ENCODE results near the gene ABCC8. TPM values are rescaled to one million over a fixed set of nuclear protein-coding genes. Genes with fewer than 3 reads are reported as not detected.
"Not testable (repeated sequence)": the region's sequence is repeated elsewhere in the genome, so short reads cannot be mapped to it uniquely, and the experiment has no call there.

ABCC8 gene
- total RNA-seq, 1 experiment from 2014 or later = 0.55 TPM

- no peak for DNase-seq
- H3K4me3 ChIP-seq (ENCODE audit: insufficient read depth, low read depth, low read length) = no peak overlapping the region
- peaks cover 13% of the 10 kb centered on the region for H3K27me3 ChIP-seq (ENCODE audit: control insufficient read depth, insufficient read depth, low read length)
- H3K36me3 ChIP-seq (replicated peaks; ENCODE audit: control insufficient read depth, insufficient read depth, low read length) = no peaks in the 10 kb centered on the region
These were observed 32.5 kb downstream of the ABCC8 start for GRCh38 chr11:17443926-17444690.

DNA sequence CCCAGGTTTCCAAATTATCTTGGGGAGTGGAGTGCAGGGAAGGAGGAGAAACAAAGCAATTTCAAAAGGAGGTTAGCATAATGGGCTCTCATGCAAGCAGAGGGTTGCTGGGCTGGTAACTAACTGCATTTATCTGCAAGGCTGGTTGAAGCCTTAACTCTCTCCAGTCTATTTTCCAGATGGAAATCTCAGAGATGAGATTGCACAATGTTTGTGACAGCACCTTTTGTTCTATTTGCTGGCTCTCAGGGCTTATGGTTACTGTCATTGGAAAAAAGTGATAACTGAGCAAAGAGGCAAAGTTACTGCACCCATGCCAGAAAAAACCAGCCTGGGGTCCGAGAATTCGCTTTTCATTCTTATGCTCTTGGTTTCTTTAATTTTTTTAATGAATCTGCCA, 33.2 kb downstream of the ABCC8 start:
- H3K4me3 ChIP-seq (ENCODE audit: insufficient read depth, low read depth, low read length) = no peak overlapping the region
- no peak for DNase-seq
- H3K36me3 ChIP-seq (replicated peaks; ENCODE audit: control insufficient read depth, insufficient read depth, low read length) = no peaks in the 10 kb centered on the region
- peaks cover 18% of the 10 kb centered on the region for H3K27me3 ChIP-seq (ENCODE audit: control insufficient read depth, insufficient read depth, low read length)

DNA sequence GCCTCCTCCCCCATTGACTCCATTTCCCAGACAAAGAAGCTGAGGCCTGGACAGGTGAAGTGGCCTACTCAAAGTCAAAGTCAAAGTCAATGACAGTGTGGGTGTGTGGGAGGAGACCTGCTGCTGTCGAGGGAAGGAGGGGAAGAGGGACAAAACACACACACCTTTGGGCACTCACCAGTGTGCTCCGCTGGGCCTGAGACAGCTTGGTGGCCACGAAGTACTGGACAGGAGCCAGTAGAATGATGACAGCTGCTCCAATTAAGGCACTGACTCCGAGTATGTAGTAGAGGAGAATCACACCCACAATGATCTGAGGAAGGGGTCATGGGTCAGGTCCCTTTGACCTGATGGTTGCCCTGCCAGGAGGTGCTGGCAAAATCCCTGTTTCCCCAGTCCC, 33.6 kb downstream of the ABCC8 start:
- no peaks in the 10 kb centered on the region for H3K36me3 ChIP-seq (replicated peaks; ENCODE audit: control insufficient read depth, insufficient read depth, low read length)
- H3K4me3 ChIP-seq (ENCODE audit: insufficient read depth, low read depth, low read length) = no peak overlapping the region
- no peak for DNase-seq
- H3K27me3 ChIP-seq (ENCODE audit: control insufficient read depth, insufficient read depth, low read length) = peaks cover 18% of the 10 kb centered on the region

DNA sequence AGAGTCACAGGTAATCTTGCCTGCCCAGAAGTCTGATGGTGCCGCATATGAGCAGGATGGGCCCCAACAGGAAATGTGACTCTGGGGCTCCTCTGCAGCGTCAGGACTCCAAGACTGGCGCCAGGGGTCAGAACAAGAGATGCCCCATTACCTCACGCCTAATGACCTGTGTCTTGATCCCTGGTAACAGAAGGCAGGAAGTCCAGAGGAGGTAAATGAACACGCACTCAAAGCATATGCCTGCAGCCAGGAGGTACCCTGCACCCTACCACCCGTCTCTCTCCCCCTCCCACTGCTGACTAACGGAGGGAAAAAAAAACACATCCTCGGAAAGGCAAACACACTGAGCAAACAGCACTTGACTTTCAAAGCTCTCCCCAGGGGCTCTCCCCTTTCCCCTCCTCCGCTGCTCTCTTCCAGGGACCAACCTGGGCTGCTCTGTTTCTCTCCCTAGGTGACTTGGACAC, 37.3 kb downstream of the ABCC8 start:
- peaks cover 18% of the 10 kb centered on the region for H3K27me3 ChIP-seq (ENCODE audit: control insufficient read depth, insufficient read depth, low read length)
- no peak overlapping the region for H3K4me3 ChIP-seq (ENCODE audit: insufficient read depth, low read depth, low read length)
- peak; percentile 61 for DNase-seq
- no peaks in the 10 kb centered on the region for H3K36me3 ChIP-seq (replicated peaks; ENCODE audit: control insufficient read depth, insufficient read depth, low read length)

- Histone ChIP-seq H3K36me3 (replicated peaks; ENCODE audit: control insufficient read depth, insufficient read depth, low read length) (no peaks in the 10 kb centered on the region), H3K27me3 (ENCODE audit: control insufficient read depth, insufficient read depth, low read length) (peaks cover 18% of the 10 kb centered on the region), H3K4me3 (ENCODE audit: insufficient read depth, low read depth, low read length) (no peak overlapping the region)
- DNase-seq = no peak
These were observed 39.3 kb downstream of the ABCC8 start for GRCh38 chr11:17437366-17437765.

DNA sequence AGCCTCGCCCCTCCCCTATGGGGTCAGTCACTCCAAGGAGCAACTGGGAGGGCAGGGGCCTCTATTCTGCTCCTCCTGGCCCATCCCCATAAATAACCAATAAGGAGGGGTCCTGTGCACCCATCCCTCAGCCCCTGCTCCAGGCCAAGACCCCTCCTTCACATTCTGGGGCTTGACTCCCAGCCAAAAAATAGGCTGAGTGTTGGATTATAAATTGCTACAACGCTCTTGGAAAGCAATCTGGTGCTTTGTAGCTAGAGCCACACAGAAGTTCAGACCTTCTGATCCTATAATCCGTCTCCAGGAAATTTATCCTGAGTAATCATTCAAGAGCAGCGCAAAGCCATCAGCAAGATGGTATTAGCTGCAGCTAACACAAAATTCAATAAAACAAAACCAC, 42.5 kb downstream of the ABCC8 start:
- Histone ChIP-seq H3K36me3 (replicated peaks; ENCODE audit: control insufficient read depth, insufficient read depth, low read length) (no peaks in the 10 kb centered on the region), H3K4me3 (ENCODE audit: insufficient read depth, low read depth, low read length) (no peak overlapping the region), H3K27me3 (ENCODE audit: control insufficient read depth, insufficient read depth, low read length) (peaks cover 5% of the 10 kb centered on the region; the same call in 1 of the 2 replicates)
- DNase-seq = no peak

GRCh38 chr11:17432002-17432401, 44.6 kb downstream of the ABCC8 start:
- H3K4me3 ChIP-seq (ENCODE audit: insufficient read depth, low read depth, low read length) = no peak overlapping the region
- no peaks in the 10 kb centered on the region for H3K36me3 ChIP-seq (replicated peaks; ENCODE audit: control insufficient read depth, insufficient read depth, low read length)
- no peaks in the 10 kb centered on the region for H3K27me3 ChIP-seq (ENCODE audit: control insufficient read depth, insufficient read depth, low read length)
- DNase-seq = no peak

DNA sequence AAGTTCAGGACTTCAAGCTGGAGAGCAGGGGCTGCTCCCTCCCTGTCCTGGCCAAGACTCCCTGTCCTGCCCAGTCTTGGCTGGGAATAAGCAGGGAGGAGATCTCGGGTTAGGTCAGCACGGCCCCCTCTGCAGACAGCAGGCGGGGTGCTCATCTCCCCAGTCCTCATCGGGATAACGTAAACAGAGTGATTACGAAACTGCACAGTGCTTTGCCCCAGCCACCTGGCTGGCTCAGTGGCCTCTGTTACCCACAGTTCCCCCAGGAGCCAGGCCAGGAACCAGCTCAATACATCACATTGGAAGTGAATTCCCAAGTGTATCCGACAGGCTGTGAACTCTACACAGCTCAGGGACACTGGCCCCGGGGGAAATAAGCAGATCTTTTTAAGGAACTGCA, 45.5 kb downstream of the ABCC8 start:
- Histone ChIP-seq H3K4me3 (ENCODE audit: insufficient read depth, low read depth, low read length) (no peak overlapping the region), H3K27me3 (ENCODE audit: control insufficient read depth, insufficient read depth, low read length) (no peaks in the 10 kb centered on the region), H3K36me3 (replicated peaks; ENCODE audit: control insufficient read depth, insufficient read depth, low read length) (no peaks in the 10 kb centered on the region)
- DNase-seq = no peak

GRCh38 chr11:17430616-17431015, 46.0 kb downstream of the ABCC8 start:
- Histone ChIP-seq H3K4me3 (ENCODE audit: insufficient read depth, low read depth, low read length) (no peak overlapping the region), H3K36me3 (replicated peaks; ENCODE audit: control insufficient read depth, insufficient read depth, low read length) (no peaks in the 10 kb centered on the region), H3K27me3 (ENCODE audit: control insufficient read depth, insufficient read depth, low read length) (no peaks in the 10 kb centered on the region)
- no peak for DNase-seq

GRCh38 chr11:17428925-17429324, 47.7 kb downstream of the ABCC8 start:
- Histone ChIP-seq H3K4me3 (ENCODE audit: insufficient read depth, low read depth, low read length) (no peak overlapping the region), H3K27me3 (ENCODE audit: control insufficient read depth, insufficient read depth, low read length) (no peaks in the 10 kb centered on the region), H3K36me3 (replicated peaks; ENCODE audit: control insufficient read depth, insufficient read depth, low read length) (no peaks in the 10 kb centered on the region)
- no peak for DNase-seq

GRCh38 chr11:17428261-17428660, 48.4 kb downstream of the ABCC8 start:
- no peak for DNase-seq
- Histone ChIP-seq H3K27me3 (ENCODE audit: control insufficient read depth, insufficient read depth, low read length) (no peaks in the 10 kb centered on the region), H3K4me3 (ENCODE audit: insufficient read depth, low read depth, low read length) (no peak overlapping the region), H3K36me3 (replicated peaks; ENCODE audit: control insufficient read depth, insufficient read depth, low read length) (no peaks in the 10 kb centered on the region)

DNA sequence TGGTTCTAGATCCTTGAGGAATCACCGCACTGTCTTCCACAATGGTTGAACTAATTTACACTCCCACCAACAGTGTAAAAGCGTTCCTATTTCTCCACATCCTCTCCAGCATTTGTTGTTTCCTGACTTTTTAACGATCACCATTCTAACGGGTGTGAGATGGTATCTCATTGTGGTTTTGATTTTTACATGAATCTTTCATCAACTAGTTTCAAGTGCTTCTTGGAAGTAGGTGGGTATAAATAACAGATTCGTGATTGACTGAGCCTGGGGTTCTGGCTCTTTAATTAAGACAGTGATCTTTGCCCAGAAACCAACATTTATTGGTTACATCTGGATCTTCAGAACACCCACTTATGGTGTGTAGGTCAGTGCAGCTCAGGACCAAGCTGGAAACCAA, 50.4 kb downstream of the ABCC8 start:
- H3K4me3 ChIP-seq (ENCODE audit: insufficient read depth, low read depth, low read length); H3K36me3 ChIP-seq (replicated peaks; ENCODE audit: control insufficient read depth, insufficient read depth, low read length); DNase-seq; H3K27me3 ChIP-seq (ENCODE audit: control insufficient read depth, insufficient read depth, low read length): not testable (repeated sequence)

- Histone ChIP-seq H3K4me3 (ENCODE audit: insufficient read depth, low read depth, low read length) (no peak overlapping the region), H3K27me3 (ENCODE audit: control insufficient read depth, insufficient read depth, low read length) (no peaks in the 10 kb centered on the region), H3K36me3 (replicated peaks; ENCODE audit: control insufficient read depth, insufficient read depth, low read length) (no peaks in the 10 kb centered on the region)
- DNase-seq = no peak
These were observed 52.9 kb downstream of the ABCC8 start for GRCh38 chr11:17423533-17424310.

GRCh38 chr11:17421781-17422180, 54.9 kb downstream of the ABCC8 start:
- no peak for DNase-seq
- H3K36me3 ChIP-seq (replicated peaks; ENCODE audit: control insufficient read depth, insufficient read depth, low read length) = no peaks in the 10 kb centered on the region
- H3K27me3 ChIP-seq (ENCODE audit: control insufficient read depth, insufficient read depth, low read length) = no peaks in the 10 kb centered on the region
- H3K4me3 ChIP-seq (ENCODE audit: insufficient read depth, low read depth, low read length) = no peak overlapping the region

DNA sequence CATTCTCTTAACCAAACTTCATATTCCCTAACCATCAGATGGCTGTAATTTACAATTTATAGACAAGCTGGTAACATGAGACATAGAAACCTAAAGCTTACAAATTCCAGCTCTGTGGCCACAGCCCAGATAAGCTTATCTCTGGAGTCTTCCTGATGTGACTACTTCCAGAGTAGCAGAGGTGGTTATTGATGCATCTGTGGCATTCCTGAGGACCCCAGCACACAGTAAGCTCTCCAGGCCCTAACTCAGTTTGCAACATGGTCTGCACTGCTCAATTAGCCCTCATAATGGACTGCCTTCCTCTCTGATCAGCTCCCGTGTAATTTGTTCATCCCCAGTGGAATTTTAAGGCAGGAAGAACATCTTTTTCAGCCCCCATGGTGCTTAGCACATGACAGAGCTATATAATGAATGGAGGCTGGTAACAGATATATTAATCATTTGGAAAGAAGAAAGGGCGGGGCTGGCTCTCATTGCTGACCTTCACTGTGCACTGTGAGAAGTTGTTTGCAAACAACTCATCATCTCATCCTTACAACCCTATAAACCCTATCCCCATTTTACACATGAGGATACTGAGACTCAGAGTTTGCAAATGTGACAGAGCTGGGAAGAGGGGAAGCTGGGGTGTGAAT, 58.1 kb downstream of the ABCC8 start:
- DNase-seq = no peak
- Histone ChIP-seq H3K27me3 (ENCODE audit: control insufficient read depth, insufficient read depth, low read length) (no peaks in the 10 kb centered on the region), H3K4me3 (ENCODE audit: insufficient read depth, low read depth, low read length) (no peak overlapping the region), H3K36me3 (replicated peaks; ENCODE audit: control insufficient read depth, insufficient read depth, low read length) (no peaks in the 10 kb centered on the region)
